ENCODE data around the gene AMBN.

AMBN gene, protein sequence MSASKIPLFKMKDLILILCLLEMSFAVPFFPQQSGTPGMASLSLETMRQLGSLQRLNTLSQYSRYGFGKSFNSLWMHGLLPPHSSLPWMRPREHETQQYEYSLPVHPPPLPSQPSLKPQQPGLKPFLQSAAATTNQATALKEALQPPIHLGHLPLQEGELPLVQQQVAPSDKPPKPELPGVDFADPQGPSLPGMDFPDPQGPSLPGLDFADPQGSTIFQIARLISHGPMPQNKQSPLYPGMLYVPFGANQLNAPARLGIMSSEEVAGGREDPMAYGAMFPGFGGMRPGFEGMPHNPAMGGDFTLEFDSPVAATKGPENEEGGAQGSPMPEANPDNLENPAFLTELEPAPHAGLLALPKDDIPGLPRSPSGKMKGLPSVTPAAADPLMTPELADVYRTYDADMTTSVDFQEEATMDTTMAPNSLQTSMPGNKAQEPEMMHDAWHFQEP

DNA sequence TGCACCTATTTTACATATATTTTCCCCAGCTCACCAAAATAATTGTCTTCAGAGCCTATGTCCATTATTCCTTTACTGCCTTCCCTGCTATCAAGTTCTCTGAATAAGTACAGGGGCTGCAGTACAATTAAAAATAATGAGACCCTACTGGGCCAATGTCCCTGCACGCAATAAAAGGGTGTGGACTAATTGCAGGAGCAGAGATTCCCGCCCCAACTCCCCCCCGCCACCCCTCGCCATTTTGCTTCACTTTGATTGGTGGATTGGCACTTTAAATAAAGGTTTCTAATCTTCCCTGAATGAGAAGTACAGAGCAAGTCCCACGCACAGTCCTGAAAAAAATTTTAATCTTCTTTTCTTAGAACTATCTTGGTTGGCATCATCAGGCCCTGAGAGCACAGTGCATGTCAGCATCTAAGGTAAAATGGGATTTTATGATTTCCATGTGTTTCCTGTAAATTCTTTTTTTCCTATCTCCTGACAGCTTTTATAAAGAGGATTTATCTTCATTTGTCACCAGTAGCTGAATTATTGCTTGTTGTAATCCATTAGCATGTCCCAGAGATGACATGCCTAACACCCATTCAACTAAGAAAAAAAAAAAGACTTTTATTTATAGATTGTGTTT is at the start of gene AMBN:
TSS of gene AMBN (plus strand) at position 302 of the 628 bp plus-strand sequence. CDS start at position 405, 103 bp downstream.
- DNase-seq: no peak

DNA sequence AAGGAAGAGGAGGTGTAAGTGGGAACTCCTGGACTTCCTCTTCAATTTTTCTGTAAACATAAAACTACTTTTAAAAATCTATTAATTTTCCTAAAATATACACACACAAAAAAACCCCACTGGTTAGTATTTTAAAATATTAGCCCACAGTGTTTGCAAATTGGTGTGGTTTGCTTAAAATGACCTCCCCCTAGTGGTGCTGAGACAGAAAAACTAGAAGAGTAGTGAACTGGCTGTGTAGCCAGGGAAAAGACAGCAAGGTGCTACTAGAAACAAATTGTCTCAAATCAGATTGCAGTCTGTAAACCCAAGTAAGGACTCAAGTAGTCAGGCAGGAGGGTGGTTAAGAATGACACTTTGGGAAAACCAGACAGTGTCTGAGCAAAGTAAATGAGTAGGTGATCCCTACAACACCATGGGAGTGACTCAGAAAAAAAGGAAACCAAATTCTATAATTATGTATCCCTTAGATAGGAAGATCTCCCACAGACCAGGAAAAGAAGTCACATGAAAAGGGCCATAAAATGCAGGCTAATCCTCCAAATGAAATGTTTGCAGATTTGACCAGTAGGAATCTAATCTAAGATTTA is 47.7 kb upstream of the AMBN start:
- DNase-seq: no peak

DNA sequence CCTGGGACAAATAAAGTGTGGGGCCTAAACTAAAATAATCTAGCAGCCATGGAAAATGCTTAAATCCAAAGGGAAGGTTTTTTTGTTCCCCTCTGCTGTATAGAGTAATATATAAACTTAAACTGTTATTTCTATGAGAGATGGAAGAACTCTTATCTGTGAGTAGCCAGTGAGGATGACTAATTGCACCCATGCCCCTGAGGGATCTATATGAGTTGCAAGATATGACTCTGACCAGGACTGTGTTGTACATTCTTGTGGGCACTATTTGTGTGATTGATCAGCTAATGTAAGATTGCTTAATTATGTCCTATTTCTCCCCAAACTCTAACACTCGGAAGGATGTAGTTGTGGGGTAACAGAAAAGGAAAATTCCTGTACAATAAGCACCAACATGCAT is 35.2 kb upstream of the AMBN start:
- DNase-seq: no peak

DNA sequence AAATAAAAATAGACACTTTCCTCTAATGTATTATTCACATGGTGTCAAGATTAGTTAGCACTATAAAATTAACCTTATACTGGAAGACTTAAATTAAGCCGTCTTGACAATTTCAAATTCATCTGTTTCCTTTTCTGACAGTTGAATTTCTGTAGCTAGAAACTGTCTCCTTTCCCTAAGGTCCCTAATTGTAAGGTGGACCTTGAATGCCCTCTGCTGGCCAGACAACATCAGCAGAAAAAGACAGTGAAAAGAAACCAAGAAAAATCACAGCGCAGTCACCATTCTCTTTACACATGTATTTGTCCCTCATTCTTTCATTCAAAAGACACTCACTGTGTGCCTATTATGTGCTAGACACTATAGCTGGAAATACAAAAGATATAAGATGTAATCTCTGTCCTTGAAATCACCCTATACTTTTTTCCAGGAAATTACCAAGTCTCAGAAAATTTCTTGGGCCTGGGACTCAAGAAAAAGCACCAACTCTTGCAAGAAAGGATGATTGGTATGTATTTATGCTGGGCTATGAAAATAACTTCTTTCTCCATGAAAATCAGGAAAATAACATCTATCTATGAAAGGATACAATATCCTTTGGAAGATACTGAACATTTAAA is 32.7 kb upstream of the AMBN start:
- peak; percentile 58 for DNase-seq

DNA sequence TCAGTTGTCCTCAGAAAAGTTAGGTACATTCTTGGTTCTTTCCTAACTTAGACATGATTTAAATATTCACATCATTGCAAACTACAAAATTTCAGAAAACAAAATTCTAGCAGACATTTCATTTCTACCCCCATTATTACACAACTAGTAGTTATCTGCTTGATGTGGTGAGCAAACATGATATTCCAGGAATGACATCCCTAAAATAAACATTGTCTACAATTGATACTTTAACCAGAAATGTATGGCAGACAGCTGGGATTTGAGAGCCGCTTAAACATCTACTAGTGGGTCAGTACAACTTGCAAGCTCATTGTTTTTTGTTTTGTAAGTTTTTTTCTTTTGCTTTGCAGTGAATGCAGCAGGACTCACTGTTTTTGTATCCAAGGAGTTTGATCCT is 32.1 kb upstream of the AMBN start:
- DNase-seq: no peak

DNA sequence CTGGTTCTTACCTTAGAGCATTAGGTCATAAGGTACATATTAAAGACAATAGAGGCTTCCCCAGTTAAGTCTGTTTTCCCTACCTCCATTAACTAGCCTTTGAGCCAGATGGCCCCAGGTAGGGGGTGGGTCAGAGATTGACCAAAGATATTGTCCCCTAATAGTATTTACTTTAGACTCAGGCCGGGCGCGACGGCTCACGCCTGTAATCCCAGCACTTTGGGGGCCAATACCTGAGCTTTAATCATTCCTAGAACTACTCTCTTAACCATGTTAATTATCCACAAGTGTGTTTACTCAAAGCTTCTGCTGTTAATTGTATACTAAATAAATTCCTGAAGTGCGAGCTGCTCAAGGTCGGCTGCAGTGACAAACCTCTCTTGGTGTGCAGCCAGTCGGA is 28.0 kb upstream of the AMBN start:
- no peak for DNase-seq

DNA sequence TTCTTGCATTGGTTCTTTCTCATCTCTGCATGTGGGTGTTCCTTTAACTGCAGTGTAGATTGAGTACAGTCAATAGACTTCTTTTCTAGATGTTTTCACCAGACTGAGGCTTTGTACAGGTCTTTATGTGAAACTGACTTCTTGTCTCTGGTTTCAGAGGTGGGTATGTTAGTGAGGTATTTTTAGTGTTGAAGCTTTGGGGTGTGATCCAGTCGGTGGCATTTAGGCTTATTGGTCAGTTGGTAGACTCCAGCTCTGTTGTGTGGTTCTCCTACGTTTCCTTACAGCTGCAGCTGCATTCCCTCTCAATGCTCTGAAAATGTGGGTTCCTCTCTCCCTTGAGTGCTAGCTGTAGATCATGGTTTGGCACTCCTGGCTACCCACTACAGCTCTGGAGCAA is 21.3 kb upstream of the AMBN start:
- no peak for DNase-seq

DNA sequence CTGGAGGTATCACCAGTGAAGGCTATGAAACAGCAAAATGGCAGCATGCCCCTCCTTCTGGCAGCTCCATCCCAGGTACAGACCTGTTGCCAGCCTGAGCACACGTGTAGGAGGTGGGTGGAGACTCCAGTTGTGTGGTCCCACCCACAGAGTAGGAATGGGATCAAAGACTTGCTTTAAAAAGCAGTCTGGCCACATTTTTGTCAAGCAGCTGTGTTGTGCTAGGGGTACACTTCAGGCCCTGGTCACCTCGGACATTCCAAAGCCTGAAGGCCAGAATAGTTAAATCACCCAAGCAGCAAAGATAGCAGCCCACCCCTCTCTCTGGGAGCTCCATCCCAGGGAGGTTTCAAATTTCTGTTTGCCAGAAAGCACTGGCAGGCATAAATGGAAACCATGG is 20.3 kb upstream of the AMBN start:
- DNase-seq: no peak

DNA sequence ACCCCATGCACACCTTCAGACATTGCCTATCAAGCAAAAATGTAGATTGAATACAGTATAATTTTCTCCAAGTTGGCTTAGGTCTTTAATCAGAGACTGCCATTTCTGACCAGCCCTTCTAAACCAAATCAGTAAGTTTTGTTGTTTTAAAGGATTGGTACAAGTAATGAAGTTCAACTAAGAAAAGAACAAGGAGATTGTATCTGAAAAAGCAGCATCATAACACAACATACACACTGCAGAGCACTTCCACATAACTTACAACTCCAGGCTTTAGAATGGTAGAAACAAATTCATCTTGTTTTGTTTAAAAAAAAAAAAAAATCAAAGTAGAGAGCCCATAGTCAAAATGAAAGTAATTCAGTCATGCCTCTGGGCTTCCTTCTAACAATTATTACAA is 16.1 kb upstream of the AMBN start:
- DNase-seq: no peak

DNA sequence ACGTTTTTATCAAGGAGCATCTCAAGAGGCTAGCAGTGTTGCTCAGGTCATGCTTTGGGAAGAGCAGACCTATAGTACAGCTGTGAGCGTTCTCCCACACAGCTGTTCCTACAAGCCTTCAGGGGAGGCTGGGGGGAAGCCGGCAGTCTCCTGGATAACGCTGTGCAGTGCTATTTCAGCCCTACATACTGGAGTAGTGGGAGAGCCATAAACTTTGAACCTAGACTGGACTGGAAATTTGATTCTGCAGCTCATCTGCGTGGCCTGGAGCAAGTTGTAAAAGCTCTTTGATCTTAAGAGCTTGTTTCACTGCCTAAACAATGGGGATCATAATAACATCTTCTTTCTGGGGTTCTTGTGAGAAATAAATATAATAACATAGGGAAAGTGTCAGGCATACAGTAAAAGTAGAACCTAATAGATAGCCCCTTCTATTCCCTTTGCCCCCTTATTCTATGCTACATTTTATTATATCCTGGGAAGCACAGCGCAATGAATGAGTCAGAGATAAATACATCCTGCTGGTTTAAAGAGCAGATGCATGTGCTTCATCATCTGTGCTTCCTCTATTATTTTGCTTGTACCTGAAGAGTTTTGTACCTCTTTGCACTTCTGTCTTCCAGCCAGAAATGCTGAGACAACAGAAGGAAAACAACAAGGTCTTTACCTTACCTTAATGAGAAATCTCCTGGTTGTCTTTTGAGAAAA is 14.7 kb upstream of the AMBN start:
- no peak for DNase-seq

DNA sequence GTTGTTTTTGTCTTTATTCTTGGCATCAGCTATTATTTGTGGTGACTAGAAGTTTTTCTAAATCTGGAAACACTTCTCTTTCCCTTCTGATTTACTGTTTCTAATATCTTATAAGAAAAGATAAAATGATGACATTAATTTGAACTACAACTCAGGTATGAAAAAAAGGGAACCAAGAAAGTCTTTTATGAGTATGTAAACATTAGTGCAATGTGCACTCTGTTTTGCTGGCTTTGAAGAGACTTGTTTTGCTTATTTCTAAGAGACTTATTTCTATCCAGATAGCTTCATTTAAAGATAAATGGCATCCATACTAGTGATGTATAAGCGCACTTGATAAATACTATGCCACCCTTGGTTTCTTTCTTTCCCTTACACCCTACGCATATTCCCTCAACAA is 10.1 kb upstream of the AMBN start:
- DNase-seq: no peak

DNA sequence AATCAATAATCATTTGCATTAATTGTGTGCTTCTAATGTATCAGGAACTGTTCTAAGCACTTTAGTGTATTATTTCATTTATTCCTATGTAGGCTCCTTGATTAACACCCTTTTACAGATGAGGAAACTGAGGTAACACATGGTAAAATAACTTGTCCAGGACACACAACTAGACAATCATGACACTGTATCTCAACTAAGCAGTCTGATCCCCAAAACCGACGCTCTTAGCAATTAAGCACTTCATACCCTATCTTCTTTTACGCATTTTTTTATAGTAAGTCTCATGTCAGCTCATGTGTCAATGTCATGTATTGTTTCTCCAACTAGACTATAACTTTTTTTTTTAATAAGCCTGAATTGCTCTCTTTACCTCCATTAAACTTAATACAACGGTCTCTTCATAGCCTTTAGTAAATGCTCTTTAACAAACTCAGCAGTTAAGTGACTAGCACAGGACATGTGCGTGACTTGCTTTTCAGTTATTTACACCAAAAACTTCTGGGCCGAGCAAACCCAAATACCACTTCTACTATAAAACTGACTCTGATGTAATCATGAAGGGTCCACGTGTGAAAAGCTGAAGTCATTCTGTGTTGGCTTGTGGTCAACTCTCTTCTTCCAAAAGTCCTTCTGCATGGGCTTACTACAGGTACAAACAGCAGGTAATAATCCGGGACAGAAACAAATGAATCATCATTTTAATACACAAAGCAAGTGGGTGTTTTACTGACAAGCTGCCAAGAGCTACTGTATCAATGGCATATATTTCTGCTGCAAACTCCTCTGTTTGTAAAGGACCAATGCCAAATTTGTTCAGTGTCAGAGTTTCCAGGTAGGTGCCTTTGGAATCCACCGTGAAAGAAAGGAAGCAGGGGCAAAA is 7.9 kb upstream of the AMBN start:
- no peak for DNase-seq

DNA sequence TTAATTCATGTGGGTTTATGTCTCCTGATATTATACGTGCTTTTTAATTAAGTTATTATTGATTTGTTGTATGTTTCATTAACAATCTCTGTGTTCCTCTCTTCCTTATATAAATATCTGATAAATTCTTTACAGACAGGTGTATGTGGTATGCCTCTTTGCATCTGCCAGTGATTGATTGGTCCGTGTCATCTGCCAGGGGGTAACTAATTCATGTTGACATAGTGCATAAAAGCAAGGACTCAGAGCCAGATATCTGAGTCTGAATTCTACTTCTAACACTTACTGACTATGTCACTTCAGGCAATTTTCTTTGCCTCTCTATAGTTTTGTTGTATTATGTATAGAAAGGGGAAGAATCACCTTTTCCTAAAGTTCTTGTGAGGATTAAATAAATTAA is 5.2 kb upstream of the AMBN start:
- no peak for DNase-seq

DNA sequence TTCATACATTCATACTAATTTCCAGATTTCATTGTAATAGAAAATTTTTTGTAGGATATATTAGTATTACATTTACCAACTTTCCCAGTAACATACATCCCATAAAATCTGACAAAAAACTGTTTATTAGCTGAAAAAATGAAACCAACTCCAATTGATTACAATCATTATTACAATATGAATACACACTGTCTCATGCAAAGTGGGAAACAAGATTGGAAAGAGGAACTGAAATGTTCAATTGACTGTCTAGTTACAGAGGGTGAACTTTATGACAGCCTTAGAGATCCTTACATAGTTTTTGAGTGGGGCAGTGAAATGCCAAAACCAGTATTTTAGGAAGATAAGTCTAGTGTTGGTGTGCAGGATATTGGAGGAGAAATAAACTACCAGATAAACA is 2.3 kb upstream of the AMBN start:
- no peak for DNase-seq

DNA sequence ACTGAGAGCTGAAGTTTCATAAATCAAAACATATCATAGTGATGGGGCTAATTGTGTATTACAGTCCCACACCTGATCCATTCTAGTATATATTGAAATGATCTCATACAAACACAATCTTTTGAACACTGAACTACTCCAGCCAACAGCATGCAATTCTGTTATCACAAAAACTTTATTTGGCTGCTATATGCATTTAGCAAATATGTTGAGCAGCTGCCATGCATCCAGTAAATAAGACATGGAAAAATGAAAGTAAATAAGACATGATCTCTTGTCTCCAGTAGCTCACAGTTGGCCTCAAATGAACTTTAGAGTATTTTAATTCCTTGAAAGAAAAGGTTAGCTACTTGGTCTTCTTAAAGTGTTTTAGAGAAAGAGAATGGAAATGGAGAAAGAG is 2.1 kb downstream of the AMBN start:
- no peak for DNase-seq

DNA sequence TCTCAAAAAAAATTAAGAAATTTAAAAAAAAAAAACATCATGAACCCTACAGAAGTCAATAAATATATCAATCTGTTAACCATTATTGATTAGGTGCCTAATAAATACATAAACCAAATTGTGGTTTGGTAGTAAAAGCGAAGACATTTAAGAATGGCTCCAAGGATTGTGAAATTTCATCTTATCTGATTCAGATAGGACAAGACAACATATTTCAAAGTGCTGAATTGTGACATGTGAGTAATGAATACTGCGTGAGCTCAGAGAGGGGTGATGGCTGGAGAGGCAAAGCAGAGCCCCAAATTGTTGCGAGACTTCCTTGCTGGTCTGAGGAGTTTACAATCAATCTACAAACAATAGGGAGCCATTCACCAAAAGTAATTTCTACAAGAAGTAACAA is 8.2 kb downstream of the AMBN start:
- DNase-seq: no peak

DNA sequence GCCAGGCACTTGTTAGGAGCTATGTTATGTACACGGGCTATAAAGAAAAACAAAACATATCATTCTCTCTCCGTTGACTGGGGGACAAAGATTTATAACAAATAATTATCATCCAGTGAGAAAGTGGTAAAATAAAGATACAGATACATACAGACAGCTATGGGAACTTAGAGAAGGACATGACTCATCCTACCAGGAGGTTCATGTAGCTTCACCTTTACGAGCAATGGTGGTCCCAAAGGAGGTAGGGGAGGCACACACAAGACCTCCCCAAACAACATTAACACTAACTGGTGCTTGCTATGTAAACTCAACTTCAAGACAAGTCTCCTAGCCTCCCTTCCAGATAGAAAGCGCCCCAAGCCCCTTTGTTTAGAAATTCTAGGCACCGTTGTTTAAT is 8.9 kb downstream of the AMBN start:
- DNase-seq: no peak

DNA sequence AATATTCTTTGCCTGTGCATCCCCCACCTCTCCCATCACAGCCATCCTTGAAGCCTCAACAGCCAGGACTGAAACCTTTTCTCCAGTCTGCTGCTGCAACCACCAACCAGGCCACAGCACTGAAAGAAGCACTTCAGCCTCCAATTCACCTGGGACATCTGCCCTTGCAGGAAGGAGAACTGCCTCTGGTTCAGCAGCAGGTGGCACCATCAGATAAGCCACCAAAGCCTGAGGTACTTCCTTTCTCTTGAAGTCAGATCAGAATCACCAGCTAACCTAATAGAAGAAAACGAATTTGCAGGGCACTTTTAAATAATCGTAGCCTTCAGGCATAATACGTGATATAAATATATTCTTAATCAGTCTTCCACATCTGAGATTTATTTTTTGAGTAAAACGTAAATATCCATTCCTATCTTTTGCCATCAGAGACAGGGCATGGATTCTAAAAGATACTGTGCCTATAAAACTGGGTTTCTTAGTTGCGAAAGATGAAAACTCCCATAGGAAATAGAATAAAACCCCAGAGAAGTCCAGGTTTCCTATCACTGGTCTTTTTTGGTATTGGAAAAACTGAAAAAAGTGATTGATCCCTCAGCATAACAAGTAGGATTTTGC is 9.5 kb downstream of the AMBN start:
- peak; percentile 63 for DNase-seq

DNA sequence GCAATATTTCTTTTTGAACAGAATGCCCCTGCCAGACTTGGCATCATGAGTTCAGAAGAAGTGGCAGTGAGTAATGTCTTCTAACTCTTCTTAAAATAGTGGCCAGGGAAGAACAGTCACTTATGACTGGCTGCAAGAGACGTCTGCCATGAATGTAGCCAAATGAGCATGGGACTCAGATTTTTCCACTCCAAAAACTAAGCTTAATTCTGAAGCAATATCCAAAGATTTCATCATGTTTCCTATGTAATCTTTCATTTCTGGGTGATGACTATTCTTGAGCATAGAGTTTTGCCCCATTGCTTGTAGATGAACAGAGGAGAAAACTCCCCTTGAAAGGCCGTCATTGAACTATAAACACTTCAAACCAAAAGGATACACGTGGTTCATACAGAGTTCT is 11.8 kb downstream of the AMBN start:
- no peak for DNase-seq

DNA sequence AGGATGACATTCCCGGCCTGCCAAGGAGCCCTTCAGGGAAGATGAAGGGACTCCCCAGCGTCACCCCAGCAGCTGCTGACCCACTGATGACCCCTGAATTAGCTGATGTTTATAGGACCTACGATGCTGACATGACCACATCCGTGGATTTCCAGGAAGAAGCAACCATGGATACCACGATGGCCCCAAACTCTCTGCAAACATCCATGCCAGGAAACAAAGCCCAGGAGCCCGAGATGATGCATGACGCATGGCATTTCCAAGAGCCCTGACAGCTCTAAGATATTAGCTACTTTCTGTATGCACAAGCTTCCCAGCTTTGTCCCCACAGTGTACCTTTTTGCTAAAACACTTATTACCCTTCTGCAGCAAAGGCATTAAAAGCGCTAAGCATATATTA is 14.4 kb downstream of the AMBN start:
- no peak for DNase-seq

DNA sequence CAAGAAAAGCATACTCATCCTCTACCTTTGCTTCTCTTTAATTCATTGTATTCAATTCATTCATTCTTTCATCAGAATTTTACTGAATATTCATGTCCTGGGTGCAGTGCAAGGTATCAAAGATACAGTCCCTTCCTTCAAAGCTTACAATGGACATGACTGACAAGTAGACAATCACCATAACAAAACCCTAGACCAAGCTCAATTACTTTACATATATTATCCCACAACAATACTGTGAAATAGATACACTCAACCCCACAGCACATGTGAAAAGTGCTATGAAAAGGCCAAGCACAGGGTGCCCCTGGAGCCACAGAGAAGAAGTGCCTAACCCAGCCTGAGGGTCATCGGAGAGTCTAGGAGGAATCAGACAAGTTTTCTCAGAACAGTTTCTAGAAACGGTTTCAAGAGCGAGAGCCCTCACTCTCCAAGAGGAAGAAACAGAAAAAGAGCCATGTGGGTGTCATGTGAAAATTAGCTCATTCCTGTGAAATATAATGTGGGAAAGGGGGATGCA is 15.3 kb downstream of the AMBN start:
- DNase-seq: no peak

Data from femur (tissue), 1 donor.